ENCODE data around the gene BCAS4. TPM values are rescaled to one million over a fixed set of nuclear protein-coding genes. Genes with fewer than 3 reads are reported as not detected.
A peak's percentile ranks its signal among the peaks of the same experiment; 100 is the strongest.
"Not testable (repeated sequence)": the region's sequence is repeated elsewhere in the genome, so short reads cannot be mapped to it uniquely, and the experiment has no call there.

Gene BCAS4
- total RNA-seq, 3 donors from 2014 or later = 6.6 to 22.2 (median 10.5) TPM

DNA sequence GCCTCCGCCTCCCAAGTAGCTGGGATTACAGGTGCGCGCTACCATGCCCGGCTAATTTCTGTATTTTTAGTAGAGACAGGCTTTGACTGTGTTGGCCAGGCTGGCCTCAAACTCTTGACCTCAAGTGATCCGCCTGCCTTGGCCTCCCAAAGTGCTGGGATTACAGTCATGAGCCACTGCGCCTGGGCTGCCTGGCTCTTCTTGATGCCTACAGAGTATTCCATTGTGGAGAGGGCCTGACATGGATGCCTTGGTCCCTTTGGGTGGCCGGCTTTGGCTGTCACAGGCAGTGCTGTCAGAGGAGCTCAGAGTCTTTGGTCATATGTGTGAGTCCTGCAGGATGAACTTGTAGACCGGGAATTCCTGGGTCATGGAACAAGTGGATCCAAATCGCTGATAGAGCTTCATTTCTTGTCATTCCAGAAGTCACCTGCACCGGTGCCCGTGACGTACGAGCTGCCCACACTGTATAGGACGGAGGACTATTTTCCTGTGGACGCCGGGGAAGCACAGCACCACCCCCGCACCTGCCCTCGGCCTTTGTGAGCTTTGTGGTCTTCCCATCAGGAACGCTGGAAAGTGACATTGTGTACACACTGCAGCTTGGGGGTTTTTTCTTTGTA is 81.3 kb downstream of the BCAS4 start:
- Histone ChIP-seq H3K9me3 (no peaks in the 10 kb centered on the region), H3K27me3 (no peaks in the 10 kb centered on the region), H3K4me1 (no peaks in the 10 kb centered on the region), H3K36me3 (no peaks in the 10 kb centered on the region), H3K27ac (no peak overlapping the region), H3K4me3 (no peak overlapping the region)
- intact Hi-C loops (cut with DNase I; ENCODE audit: low total_unique reads) = no loop called here
- peak in 1 of 2 donors; percentile 45 for DNase-seq (ENCODE audit: low spot score in 2 of 2)
- TF ChIP-seq POLR2A (IDR thresholded peaks at IDR 0.05) = no peak

- Histone ChIP-seq H3K4me1 (no peaks in the 10 kb centered on the region), H3K36me3 (no peaks in the 10 kb centered on the region), H3K27ac (no peak overlapping the region), H3K27me3 (no peaks in the 10 kb centered on the region), H3K4me3 (no peak overlapping the region), H3K9me3 (no peaks in the 10 kb centered on the region)
- intact Hi-C loops (cut with DNase I; ENCODE audit: low total_unique reads) = no loop called here
- TF ChIP-seq CTCF (IDR thresholded peaks at IDR 0.05) = no peak
- TF ChIP-seq POLR2AphosphoS5 (IDR thresholded peaks at IDR 0.05) = no peak
- TF ChIP-seq POLR2A (IDR thresholded peaks at IDR 0.05) = no peak
- peak in 1 of 2 donors; percentile 33 for DNase-seq (ENCODE audit: low spot score in 2 of 2)
Measured at GRCh38 chr20:50876816-50877215, 82.0 kb downstream of the BCAS4 start.

- H3K36me3 ChIP-seq = no peaks in the 10 kb centered on the region
- H3K9me3 ChIP-seq = no peaks in the 10 kb centered on the region
- no peak for DNase-seq (ENCODE audit: low spot score in 2 of 2)
- no peaks in the 10 kb centered on the region for H3K4me1 ChIP-seq
- H3K27me3 ChIP-seq = no peaks in the 10 kb centered on the region
- intact Hi-C loops (cut with DNase I; ENCODE audit: low total_unique reads) = no loop called here
- TF ChIP-seq CTCF (IDR thresholded peaks at IDR 0.05) (no peak), POLR2AphosphoS5 (IDR thresholded peaks at IDR 0.05) (no peak), POLR2A (IDR thresholded peaks at IDR 0.05) (no peak)
- no peak overlapping the region for H3K27ac ChIP-seq
- H3K4me3 ChIP-seq = no peak overlapping the region
Measured at GRCh38 chr20:50877232-50877743, 82.4 kb downstream of the BCAS4 start.

DNA sequence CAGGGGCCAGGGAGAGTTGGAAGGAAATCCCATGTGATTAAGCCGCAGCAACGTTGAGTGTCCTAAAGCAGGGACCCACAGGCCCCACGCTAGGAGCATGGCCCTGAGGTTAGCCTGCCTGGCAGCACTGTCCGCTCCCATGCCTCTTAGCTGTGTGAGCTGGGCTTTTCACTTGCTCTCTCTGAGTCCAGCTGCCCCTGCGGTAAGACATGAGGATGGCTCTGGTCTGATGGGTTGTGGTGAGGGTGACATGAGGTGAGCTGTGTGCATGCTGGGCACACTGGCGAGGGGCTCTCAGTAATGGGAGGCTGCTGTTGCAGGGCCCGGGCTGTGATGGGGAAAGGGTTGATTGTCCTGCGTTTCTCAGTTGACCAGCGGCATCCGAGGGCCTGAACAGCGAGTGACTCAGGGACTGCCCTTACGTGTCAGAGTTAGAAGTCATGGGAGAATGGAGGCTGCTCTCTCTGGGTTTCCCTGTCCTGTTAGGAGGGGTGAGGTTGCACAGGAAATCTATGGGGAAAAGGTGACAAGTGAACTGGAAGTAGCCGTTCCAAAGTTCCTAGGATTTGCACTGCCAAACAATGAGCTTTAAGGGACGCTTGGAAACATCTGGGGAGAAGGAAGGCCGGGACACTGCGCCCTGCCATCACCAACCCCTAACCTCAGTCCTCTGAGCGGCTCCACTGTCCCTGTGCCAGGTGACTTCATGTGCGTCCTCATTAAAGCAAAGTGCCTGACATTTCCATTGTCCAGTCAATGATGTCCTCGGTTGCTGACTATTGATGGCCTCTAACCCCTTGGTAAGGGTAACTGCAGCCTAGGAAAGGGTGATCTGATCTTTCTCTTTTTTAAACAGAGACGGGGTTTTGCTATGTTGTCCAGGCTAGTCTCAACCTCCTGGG is 85.0 kb downstream of the BCAS4 start:
- Histone ChIP-seq H3K4me3 (no peak overlapping the region), H3K27me3 (no peaks in the 10 kb centered on the region), H3K4me1 (no peaks in the 10 kb centered on the region), H3K36me3 (no peaks in the 10 kb centered on the region), H3K9me3 (no peaks in the 10 kb centered on the region), H3K27ac (no peak overlapping the region)
- TF ChIP-seq POLR2A (IDR thresholded peaks at IDR 0.05) (no peak), CTCF (IDR thresholded peaks at IDR 0.05) (no peak), POLR2AphosphoS5 (IDR thresholded peaks at IDR 0.05) (no peak)
- DNase-seq (ENCODE audit: low spot score in 2 of 2) = no peak
- intact Hi-C loops (cut with DNase I; ENCODE audit: low total_unique reads) = no loop called here

- H3K9me3 ChIP-seq; DNase-seq (ENCODE audit: low spot score in 2 of 2); H3K4me1 ChIP-seq; H3K4me3 ChIP-seq; H3K27me3 ChIP-seq; H3K27ac ChIP-seq; H3K36me3 ChIP-seq; intact Hi-C loops (cut with DNase I; ENCODE audit: low total_unique reads): not testable (repeated sequence)
Measured at GRCh38 chr20:50881759-50882424, 87.0 kb downstream of the BCAS4 start.

All from breast epithelium (tissue), 4 donors.